ENCODE results near the gene BHLHE23.

The BHLHE23 gene

DNA sequence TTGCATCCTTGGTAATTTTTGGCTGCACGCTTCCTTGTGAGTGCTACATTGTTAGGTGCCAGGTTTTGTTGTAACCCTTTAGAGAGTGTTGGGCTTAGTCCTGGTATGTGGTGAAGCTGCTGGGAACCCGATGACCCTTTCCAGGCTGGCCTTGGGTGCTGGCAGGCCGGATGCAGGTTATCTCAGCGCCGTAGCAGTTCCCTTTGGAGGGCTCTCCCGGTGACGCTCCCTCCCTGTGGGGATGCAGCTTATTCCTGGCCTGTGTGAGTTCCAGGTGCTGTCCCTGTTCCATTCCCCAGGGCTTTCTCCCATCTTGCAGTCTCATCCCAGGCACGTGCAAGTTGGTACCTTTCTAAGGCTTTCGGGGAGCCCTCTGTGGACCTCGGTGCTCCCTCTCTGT is 13.9 kb upstream of the BHLHE23 start:
- Histone ChIP-seq H3K36me3 (replicated peaks; ENCODE audit: insufficient read depth, low read length) (no peaks in the 10 kb centered on the region), H3K9me3 (replicated peaks; ENCODE audit: insufficient read depth, low read length) (no peaks in the 10 kb centered on the region), H3K4me3 (ENCODE audit: low read length) (no peak overlapping the region), H3K9me2 (replicated peaks; ENCODE audit: insufficient read depth, low read length) (no peaks in the 10 kb centered on the region), H2AFZ (ENCODE audit: low read length) (no peak overlapping the region), H3K27ac (ENCODE audit: low read length) (no peak overlapping the region), H3K4me1 (ENCODE audit: low read length) (no peaks in the 10 kb centered on the region), H3F3A (ENCODE audit: insufficient read depth, low read length) (no peaks in the 10 kb centered on the region), H4K20me1 (ENCODE audit: insufficient read depth, low read length) (no peaks in the 10 kb centered on the region), H3K79me2 (ENCODE audit: low read length) (no peaks in the 10 kb centered on the region), H3K4me2 (ENCODE audit: low read depth, low read length) (no peak overlapping the region), H3K9ac (ENCODE audit: low read length) (no peak overlapping the region), H3K27me3 (replicated peaks; ENCODE audit: insufficient read depth, low read length) (peaks cover 89% of the 10 kb centered on the region)
- TF ChIP-seq EZH2 (optimal IDR thresholded peaks at IDR 0.05; ENCODE audit: low read depth, low read length) (no peak), EZH2phosphoT487 (IDR thresholded peaks at IDR 0.05; ENCODE audit: low read length) (no peak), CTCF (IDR thresholded peaks at IDR 0.05; ENCODE audit: low read length) (no peak)
- DNase-seq = no peak

DNA sequence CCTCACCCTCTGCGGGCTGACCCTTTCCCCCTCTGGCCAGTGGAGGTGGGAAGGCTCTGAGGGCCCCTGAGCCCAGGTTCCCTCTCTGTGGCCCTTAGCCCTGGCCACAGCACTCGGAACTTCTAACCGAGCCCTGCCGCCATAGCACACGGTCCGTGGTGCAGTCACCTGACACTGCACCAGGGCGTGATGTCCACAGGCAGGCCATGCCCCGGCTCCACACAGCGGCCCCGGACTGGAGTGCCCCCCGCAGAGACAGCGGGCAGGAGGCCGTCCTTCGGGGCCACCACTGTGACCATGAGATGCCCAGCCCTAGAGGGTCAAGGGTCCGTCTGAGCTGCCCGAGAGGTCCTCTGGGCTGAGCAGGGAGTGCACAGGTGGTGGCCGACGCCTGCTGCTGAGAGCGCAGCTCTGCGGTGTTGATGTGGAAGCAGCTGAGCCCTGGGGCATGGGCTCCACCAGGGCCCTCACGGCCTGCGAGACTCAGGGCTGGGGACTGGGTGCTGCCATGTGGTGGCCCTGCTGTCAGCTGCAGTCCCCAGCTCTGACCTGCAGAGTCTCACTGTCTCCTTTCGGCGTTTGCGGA is 11.2 kb upstream of the BHLHE23 start:
- no peak overlapping the region for H3K4me2 ChIP-seq (ENCODE audit: low read depth, low read length)
- H3F3A ChIP-seq (ENCODE audit: insufficient read depth, low read length) = 0 out of 2 replicates have a peak, but pooled peaks cover under 1% of the 10 kb centered on the region
- no peaks in the 10 kb centered on the region for H3K9me3 ChIP-seq (replicated peaks; ENCODE audit: insufficient read depth, low read length)
- no peak for DNase-seq
- H2AFZ ChIP-seq (ENCODE audit: low read length) = no peak overlapping the region
- peaks cover 3% of the 10 kb centered on the region for H3K4me1 ChIP-seq (ENCODE audit: low read length)
- peaks cover 73% of the 10 kb centered on the region for H3K27me3 ChIP-seq (replicated peaks; ENCODE audit: insufficient read depth, low read length)
- no peaks in the 10 kb centered on the region for H4K20me1 ChIP-seq (ENCODE audit: insufficient read depth, low read length)
- no peaks in the 10 kb centered on the region for H3K9me2 ChIP-seq (replicated peaks; ENCODE audit: insufficient read depth, low read length)
- TF ChIP-seq EZH2phosphoT487 (IDR thresholded peaks at IDR 0.05; ENCODE audit: low read length) = no peak
- TF ChIP-seq CTCF (IDR thresholded peaks at IDR 0.05; ENCODE audit: low read length) = no peak
- TF ChIP-seq EZH2 (optimal IDR thresholded peaks at IDR 0.05; ENCODE audit: low read depth, low read length) = no peak
- no peak overlapping the region for H3K9ac ChIP-seq (ENCODE audit: low read length)
- no peaks in the 10 kb centered on the region for H3K36me3 ChIP-seq (replicated peaks; ENCODE audit: insufficient read depth, low read length)
- no peak overlapping the region for H3K4me3 ChIP-seq (ENCODE audit: low read length)
- no peak overlapping the region for H3K27ac ChIP-seq (ENCODE audit: low read length)
- H3K79me2 ChIP-seq (ENCODE audit: low read length) = peaks cover 3% of the 10 kb centered on the region; the same call in 1 of the 2 replicates

DNA sequence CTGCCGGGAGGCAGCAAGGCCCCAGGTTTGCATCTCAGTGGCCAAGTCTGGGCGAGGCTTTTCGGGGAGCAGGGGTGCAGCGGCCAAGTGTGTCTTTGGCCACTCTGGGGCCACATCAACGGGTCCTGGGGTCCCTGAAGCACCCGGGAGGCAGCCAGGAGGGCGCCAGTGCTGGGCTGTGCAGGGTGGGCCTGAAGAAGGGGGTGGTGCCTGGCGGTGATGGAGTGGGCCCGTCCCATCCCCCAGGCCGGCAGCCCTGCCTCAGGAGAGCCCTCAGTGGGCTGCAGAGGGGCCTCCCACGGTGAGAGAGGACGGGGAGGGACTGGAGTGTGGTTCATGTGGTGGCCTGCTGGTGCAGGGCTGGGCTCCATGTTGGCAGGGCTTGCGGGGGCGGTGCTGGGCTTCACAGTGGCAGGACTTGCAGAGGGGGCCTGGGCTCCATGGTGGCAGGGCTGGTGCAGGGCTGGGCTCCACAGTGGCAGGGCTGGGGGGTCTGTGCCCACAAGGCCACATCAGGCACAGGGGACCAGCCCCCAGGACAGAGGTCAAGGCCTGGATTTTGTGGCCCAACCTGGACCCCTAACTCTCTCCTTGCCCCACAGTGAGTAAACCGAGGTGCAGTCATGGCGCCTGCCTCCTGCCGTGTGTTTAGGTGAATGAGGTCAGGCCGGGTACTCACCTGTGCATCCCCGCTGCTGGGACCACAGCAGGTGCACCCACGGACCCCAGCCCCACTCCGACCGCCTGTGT is 10.5 kb upstream of the BHLHE23 start:
- no peak overlapping the region for H3K9ac ChIP-seq (ENCODE audit: low read length)
- 0 out of 2 replicates have a peak, but pooled peaks cover 7% of the 10 kb centered on the region for H3F3A ChIP-seq (ENCODE audit: insufficient read depth, low read length)
- no peak overlapping the region for H3K4me3 ChIP-seq (ENCODE audit: low read length)
- H3K4me2 ChIP-seq (ENCODE audit: low read depth, low read length) = no peak overlapping the region
- H3K27me3 ChIP-seq (replicated peaks; ENCODE audit: insufficient read depth, low read length) = peaks cover 66% of the 10 kb centered on the region
- no peaks in the 10 kb centered on the region for H4K20me1 ChIP-seq (ENCODE audit: insufficient read depth, low read length)
- no peak for TF ChIP-seq EZH2 (optimal IDR thresholded peaks at IDR 0.05; ENCODE audit: low read depth, low read length)
- no peak for TF ChIP-seq EZH2phosphoT487 (IDR thresholded peaks at IDR 0.05; ENCODE audit: low read length)
- no peak for TF ChIP-seq CTCF (IDR thresholded peaks at IDR 0.05; ENCODE audit: low read length)
- H3K36me3 ChIP-seq (replicated peaks; ENCODE audit: insufficient read depth, low read length) = no peaks in the 10 kb centered on the region
- no peak overlapping the region for H2AFZ ChIP-seq (ENCODE audit: low read length)
- no peaks in the 10 kb centered on the region for H3K9me2 ChIP-seq (replicated peaks; ENCODE audit: insufficient read depth, low read length)
- no peak for DNase-seq
- no peak overlapping the region for H3K27ac ChIP-seq (ENCODE audit: low read length)
- H3K4me1 ChIP-seq (ENCODE audit: low read length) = peaks cover 9% of the 10 kb centered on the region
- H3K9me3 ChIP-seq (replicated peaks; ENCODE audit: insufficient read depth, low read length) = no peaks in the 10 kb centered on the region
- H3K79me2 ChIP-seq (ENCODE audit: low read length) = peaks cover 3% of the 10 kb centered on the region; the same call in 1 of the 2 replicates

Data from MM.1S (cell line).